HEK293T (cell line): ENCODE data around the gene CTNNA3.

Source experiments
- ARNT ChIP-seq: fragments of 450-650 bp; IDR thresholded peaks from 2 replicates; pipeline ENCODE4 v1.6.1; 2017; ENCODE audit warnings: mild to moderate bottlenecking
- BHLHE40 ChIP-seq: fragments of 450-650 bp; IDR thresholded peaks from 2 replicates; pipeline ENCODE4 v1.6.1; 2016; ENCODE audit warnings: mild to moderate bottlenecking, moderate library complexity, borderline replicate concordance
- CTBP1 ChIP-seq: fragments of 450-650 bp; IDR thresholded peaks from 2 replicates; pipeline ENCODE4 v1.6.1; 2016; ENCODE audit warnings: borderline replicate concordance
- FOXA1 ChIP-seq: fragments of 450-650 bp; IDR thresholded peaks from 2 replicates; pipeline ENCODE4 v1.6.1; 2016; ENCODE audit warnings: mild to moderate bottlenecking
- FOXK2 ChIP-seq: fragments of 450-650 bp; IDR thresholded peaks from 2 replicates; pipeline ENCODE4 v1.6.1; 2016; ENCODE audit warnings: mild to moderate bottlenecking
- FOXM1 ChIP-seq: fragments of 450-650 bp; IDR thresholded peaks from 2 replicates; pipeline ENCODE4 v1.6.1; 2017; ENCODE audit warnings: mild to moderate bottlenecking, borderline replicate concordance
- HDGF ChIP-seq: fragments of 450-650 bp; IDR thresholded peaks from 2 replicates; pipeline ENCODE4 v1.6.1; 2017; ENCODE audit warnings: antibody characterized with exemption, borderline replicate concordance
- L3MBTL2 ChIP-seq: fragments of 450-650 bp; conservative IDR thresholded peaks from 2 replicates; pipeline ENCODE4 v1.6.1; 2016; ENCODE audit warnings: mild to moderate bottlenecking
- LEF1 ChIP-seq: fragments of 450-650 bp; IDR thresholded peaks from 2 replicates; pipeline ENCODE4 v1.6.1; 2017; ENCODE audit warnings: mild to moderate bottlenecking, borderline replicate concordance
- NFRKB ChIP-seq: fragments of 450-650 bp; IDR thresholded peaks from 2 replicates; pipeline ENCODE4 v1.6.1; 2016; ENCODE audit warnings: mild to moderate bottlenecking, moderate library complexity
- SP1 ChIP-seq: fragments of 450-650 bp; IDR thresholded peaks from 2 replicates; pipeline ENCODE4 v1.6.1; 2017
- SUZ12 ChIP-seq: fragments of 450-650 bp; IDR thresholded peaks from 2 replicates; pipeline ENCODE4 v1.6.1; 2016; ENCODE audit warnings: mild to moderate bottlenecking
- ZNF384 ChIP-seq: fragments of 450-650 bp; IDR thresholded peaks from 2 replicates; pipeline ENCODE4 v1.6.1; 2016
- TF ChIP-seq, protein P1 (sequence below): fragments of 450-650 bp; IDR thresholded peaks from 2 replicates; pipeline ENCODE4 v1.6.1; 2016

DNA sequence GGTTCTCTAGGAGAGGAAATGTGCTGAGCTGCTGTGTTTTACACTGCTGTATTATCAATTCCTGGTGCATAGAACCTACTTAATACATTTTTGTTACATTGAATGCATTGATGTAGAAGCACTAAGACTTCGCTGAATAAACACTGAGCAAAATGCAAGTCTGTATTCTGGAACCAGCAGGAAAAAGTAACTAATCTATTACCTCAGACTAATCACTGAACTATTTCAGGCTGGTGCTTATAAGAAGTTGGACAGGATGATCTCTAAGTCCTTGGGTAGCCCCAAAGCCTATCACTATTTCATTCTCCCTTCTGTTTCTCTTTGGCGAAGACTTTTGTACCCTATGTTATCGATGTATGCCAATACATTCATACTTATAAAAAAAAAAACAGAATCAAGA lies 857.3 kb downstream of the CTNNA3 start:
- TF ChIP-seq SP1 (no peak), FOXM1 (no peak), ZNF384 (no peak), HDGF (no peak), BHLHE40 (no peak), ARNT (no peak), SUZ12 (no peak), NFRKB (no peak), L3MBTL2 (no peak), FOXK2 (no peak), CTBP1 (no peak), LEF1 (no peak), FOXA1 (no peak)
- TF ChIP-seq, protein P1, sequence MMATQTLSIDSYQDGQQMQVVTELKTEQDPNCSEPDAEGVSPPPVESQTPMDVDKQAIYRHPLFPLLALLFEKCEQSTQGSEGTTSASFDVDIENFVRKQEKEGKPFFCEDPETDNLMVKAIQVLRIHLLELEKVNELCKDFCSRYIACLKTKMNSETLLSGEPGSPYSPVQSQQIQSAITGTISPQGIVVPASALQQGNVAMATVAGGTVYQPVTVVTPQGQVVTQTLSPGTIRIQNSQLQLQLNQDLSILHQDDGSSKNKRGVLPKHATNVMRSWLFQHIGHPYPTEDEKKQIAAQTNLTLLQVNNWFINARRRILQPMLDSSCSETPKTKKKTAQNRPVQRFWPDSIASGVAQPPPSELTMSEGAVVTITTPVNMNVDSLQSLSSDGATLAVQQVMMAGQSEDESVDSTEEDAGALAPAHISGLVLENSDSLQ, result no peak
